ENCODE data around the gene DCAF4. TPM values are rescaled to one million over a fixed set of nuclear protein-coding genes. Genes with fewer than 3 reads are reported as not detected.
A peak's percentile ranks its signal among the peaks of the same experiment; 100 is the strongest.

DCAF4 gene
- polyA plus RNA-seq, 3 donors = 16.6 to 20.8 (median 16.6) TPM

- DNase-seq = no peak
These were observed 32.0 kb upstream of the DCAF4 start for GRCh38 chr14:72894323-72894622.

DNA sequence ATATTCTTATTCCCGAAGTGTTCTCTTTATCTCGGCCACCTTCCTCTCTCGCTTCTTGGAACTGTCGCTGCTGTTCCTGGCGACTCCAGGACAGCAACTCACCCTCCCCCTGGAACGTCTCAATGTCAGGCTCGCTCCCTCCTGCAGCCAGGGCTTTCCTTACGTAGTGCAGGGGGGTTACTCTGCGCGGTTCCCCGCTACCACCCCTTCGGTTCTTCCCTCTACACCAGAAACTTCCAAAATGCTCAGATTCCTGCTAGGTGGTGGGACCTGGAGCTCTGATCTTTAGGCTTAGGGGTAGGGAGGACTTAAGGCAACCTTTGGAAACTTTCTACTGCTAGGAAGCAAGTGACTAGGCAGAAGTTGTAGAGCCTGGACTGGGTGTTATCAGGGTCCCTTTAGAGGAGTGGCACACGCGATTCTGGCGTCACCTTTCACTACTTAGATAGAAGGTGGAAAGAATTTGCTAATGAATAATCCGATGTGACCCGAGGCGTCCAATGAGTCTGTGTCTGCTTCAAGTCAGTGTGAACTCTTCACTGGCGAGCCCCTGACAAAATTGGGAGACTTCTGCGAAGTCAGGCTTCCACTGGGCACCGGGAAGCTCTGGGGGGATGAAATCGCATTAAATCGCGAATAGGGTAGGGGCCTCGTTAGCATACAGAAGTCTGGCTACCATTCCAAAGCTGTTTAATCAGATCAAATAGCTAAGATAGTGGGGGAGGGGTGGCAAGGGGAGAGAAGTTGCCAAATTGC lies 31.5 kb upstream of the DCAF4 start:
- DNase-seq = no peak

GRCh38 chr14:72898448-72898847 lies 27.8 kb upstream of the DCAF4 start:
- DNase-seq = no peak

GRCh38 chr14:72901361-72901760 lies 24.9 kb upstream of the DCAF4 start:
- no peak for DNase-seq

- DNase-seq = no peak
These were observed 23.3 kb upstream of the DCAF4 start for GRCh38 chr14:72902801-72903530.

DNA sequence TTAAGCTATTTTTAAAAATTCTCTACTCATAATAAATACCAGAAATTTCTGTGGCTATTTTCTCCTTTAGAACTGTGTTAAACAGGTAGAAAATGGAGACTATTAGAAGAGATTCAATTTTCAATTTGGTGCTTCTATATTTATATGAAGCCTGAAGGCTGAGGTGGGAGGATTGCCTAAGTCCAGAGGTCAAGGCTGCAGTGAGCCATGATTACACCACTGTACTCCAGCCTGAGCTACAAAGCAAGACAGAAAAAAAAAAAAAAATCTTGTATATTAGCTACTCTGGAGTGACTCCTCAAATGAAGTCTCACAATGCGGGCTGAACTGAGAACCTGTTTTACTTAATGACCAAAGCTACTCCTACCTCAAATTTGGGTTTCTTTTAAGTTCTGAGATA lies 22.5 kb upstream of the DCAF4 start:
- DNase-seq = no peak

DNA sequence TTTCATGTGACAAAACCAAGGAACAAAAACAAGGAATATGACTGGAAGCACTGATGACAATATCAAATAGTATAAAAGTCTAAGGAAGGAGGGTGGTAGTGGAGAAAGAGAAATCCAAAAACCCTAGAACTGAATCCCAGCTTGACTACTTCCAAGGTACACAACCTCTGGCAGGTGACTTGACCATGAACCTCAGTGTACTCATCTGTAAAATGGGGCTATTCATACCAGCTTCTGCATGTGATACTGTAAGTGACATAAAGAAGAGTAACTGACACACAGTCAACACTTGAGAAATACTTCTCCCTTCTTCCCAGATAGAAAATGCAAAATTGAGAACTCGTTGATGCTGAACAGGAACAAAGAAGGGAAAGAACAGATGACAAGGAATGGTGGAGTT lies 22.0 kb upstream of the DCAF4 start:
- no peak for DNase-seq

DNA sequence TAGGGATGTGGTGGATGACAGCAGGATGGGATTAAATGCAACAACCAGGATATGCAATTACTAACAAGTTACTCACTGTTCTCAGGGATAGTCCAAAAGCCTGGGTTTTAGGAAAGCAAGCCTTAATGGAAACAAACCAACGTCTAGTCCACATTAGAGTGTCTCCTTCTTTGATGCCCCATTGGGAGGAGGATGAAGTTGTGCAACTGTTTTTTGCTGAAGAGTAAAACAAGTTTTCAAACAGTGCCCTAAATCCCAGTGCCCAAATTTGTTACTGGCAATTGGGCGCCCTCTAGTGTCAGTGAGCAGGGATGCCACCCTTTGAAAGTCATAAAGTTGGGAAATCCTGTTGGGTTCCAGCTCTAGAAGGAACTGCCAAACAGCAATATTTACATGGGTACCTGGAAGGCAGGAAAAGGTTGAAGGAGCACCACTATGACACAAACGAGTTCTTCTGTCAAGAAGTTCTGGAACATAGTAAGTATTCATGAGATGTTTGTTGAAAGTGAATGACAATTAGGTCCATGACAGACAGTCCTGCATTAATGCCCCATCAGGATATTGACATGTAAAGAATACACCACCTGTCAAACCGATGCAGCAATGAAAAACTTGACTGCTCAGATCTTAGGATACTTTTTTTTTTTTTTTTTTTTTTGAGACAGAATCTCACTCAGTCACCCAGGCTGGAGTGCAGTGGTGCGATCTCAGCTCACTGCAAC lies 21.3 kb upstream of the DCAF4 start:
- DNase-seq = no peak

- DNase-seq = no peak
These were observed 19.9 kb upstream of the DCAF4 start for GRCh38 chr14:72906316-72906715.

DNA sequence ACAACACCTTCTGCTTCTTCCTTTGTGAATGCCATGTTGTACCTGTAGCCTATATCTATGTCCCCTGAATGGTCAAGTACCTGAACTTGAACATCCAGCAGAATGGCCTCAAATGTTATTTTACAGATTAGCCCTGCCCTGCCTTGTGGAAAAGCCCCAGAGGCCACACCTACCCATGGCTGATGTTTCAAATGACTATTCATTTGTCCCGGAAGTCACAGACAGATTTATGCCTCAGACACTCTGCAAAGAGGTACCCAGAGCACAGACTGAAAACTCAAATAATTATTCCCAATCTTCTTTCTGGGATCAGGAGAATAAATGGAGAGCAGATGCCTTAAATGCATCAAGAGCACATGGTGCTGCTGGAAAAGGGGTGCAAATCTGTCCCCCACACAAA lies 19.4 kb upstream of the DCAF4 start:
- DNase-seq = no peak

DNA sequence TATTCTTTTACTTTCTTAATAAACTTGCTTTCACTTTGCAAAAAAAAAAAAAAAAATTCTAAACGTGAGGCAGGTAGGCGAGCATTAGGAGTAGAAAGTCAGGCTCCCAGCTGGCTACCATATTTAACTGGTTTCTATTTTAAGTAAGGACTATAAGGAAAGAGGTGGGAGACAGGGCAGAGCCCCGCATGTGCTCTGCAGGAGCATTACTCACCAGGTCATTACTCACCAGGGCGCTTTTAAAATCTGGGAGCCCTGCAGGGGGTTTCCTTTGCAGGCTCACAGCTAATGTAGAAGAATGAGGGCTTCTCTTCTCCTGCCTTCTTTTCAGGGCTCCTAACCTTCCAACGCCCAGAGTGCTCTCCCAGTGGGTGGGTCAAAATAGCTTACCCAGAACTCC lies 18.4 kb upstream of the DCAF4 start:
- DNase-seq = no peak

- no peak for DNase-seq
These were observed 17.1 kb upstream of the DCAF4 start for GRCh38 chr14:72909163-72909562.

DNA sequence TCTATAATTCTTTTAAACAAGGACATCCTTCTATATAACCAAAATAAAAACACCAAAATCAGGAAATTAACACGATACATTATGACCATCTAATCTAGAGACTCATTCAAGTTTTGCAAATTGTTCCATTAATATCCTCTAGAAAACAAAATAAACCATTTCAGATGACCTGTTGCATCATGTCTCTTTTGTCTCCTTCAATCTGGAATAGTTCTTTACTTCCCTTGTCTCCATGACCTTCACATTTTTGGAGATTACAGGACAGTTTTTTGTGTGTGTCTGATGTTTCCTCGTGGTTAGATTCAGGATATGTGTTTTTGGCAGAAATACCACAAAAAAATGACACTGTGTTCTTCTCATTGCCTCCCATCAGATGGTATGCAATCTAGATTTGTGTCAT lies 12.5 kb upstream of the DCAF4 start:
- DNase-seq = no peak

DNA sequence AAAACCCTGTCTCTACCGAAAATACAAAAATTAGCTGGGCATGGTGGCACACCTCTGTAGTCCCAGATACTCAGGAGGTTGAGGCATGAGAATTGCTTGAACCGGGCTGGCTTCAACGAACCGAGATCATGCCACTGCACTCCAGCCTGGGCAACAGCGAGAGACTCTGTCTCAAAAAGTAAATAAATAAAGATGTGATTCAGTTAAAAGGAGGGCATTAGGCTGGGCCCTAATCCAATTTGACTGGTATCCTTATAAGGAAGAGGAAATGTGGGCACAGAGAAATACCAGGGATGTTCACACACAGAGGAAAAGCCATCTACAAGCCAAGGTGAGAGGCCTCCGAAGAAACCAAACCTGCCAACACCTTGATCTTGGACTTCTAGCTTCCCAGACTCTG lies 10.1 kb upstream of the DCAF4 start:
- DNase-seq = no peak

DNA sequence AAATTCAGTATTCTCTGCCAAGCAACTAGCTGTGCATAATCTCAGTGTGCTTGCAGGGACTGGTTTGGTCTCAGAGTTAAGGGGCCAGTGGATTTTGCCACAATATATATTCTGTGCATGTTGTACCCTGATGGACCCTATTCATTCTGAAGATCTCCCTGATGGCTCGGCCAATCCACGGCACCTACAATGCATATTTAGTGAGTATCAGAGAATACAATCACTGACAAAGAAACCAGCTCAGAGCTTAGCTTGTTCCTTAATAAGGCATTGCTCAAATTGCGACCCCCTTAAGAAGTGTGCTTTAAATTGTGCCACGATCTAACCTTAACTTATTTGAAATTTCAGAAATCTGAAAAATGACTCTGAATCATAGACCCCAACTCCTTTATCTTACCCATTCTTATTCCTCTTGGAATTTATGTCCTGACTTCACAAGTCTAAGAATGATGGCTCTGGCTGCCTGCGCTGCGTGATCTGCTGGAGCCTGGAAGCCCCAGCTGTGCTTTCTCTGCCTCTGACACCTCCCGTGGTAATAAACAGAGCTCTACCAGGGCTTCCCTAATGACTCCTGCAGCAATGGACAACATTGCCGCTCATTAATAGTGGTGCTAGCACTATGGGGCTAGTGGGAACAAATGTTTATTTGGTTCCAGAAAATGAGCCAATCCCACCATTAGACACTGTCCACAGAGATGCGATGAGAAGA lies 9.0 kb upstream of the DCAF4 start:
- DNase-seq = peak; percentile 68

- no peak for DNase-seq
These were observed 6.3 kb upstream of the DCAF4 start for GRCh38 chr14:72920008-72920407.

GRCh38 chr14:72921396-72921795 lies 4.9 kb upstream of the DCAF4 start:
- no peak for DNase-seq

DNA sequence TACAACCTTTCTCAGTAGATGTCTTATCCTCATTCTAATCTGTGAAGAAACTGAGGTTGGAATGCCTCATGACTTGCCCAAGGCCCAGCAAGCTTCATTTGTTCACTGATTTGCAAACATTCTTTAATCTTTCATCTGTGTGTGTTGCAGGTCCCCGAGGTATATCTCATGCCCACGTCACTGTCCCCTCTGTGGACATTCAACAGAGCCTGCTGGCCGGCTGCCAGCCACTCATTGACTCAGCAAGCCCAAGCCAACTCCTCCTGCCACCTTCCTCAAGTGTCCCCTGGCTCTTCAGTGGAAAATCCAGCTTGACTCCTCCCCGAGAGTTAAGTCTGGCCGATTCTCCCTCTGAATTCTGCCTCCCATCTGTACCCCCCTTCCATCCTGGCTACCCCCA lies 1.9 kb upstream of the DCAF4 start:
- DNase-seq = no peak

- DNase-seq = no peak
These were observed 999 bp upstream of the DCAF4 start for GRCh38 chr14:72925171-72925759.

GRCh38 chr14:72925815-72926291 lies 411 bp upstream of the DCAF4 start:
- DNase-seq = no peak

- no peak for DNase-seq
These were observed 2.6 kb downstream of the DCAF4 start for GRCh38 chr14:72928872-72929271.
